Stimulated activated naive CD8-positive, alpha-beta T cell treated with anti-CD3 and anti-CD28 coated beads, Interleukin-15, amount 100 ng/mL, for 72 hours (primary cell): ENCODE results near the gene ICAM1.

ENCODE experiments used
- ATAC-seq: fragments of 150-1000 bp; cut with Tn5 transposase; 2 replicates; pipeline ENCODE4 v1.10.0; 2021; ENCODE audit warnings: mild to moderate bottlenecking, moderate library complexity
- DNase-seq, 2 donors: peaks; one replicate each; pipeline ENCODE4 v3.0.0; 2021 to 2022
- H3K27ac Mint-ChIP-seq, 2 donors: one replicate each; pipeline ENCODE4 v1.8.0; 2022; ENCODE audit warnings: mild to moderate bottlenecking in 2 of 2, mixed read lengths in 2 of 2, moderate library complexity in 2 of 2
- H3K27me3 Mint-ChIP-seq: one replicate; pipeline ENCODE4 v1.8.0; 2022; ENCODE audit warnings: mixed read lengths
- H3K4me1 Mint-ChIP-seq: one replicate; pipeline ENCODE4 v1.8.0; 2022; ENCODE audit warnings: mild to moderate bottlenecking, mixed read lengths
- H3K4me3 Mint-ChIP-seq, 2 donors: one replicate each; pipeline ENCODE4 v1.8.0; 2022; ENCODE audit warnings: mild to moderate bottlenecking in 2 of 2, mixed read lengths in 2 of 2, moderate library complexity in 1 of 2
- H3K9me3 Mint-ChIP-seq, 2 donors: one replicate each; pipeline ENCODE4 v1.8.0; 2022; ENCODE audit warnings: mixed read lengths in 2 of 2

The ICAM1 gene

DNA sequence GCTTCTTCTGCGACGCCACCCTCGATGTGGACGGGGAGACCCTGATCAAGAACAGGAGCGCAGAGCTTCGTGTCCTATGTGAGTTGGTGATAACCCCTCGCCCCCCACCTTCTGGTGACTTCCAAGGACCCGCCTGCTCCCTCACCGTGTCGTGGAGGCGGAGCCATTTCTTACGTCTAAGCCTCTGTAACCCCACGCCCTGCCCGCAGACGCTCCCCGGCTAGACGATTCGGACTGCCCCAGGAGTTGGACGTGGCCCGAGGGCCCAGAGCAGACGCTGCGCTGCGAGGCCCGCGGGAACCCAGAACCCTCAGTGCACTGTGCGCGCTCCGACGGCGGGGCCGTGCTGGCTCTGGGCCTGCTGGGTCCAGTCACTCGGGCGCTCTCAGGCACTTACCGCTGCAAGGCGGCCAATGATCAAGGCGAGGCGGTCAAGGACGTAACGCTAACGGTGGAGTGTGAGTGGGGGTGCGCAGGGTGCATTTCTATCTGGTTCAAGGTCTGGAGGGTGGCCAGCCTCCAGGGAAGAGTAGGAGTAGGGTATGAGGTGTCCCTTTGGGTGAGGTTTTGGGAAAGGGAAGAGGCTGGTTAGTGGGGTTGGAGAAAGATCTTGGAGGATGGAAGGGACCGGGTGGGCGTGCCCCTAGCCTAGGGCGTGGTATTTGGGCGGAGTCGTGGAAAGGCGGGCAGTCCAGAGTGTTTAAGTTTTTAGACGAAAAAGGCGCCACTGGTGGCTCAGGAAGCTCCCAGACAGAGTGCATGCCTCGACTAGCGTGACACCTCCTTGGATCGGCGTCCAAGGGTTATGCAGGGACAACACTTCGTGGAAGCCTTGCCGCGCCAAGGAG, 22.1 kb downstream of the ICAM1 start:
- peaks cover 76% of the 10 kb centered on the region for H3K27me3 Mint-ChIP-seq
- no peak for DNase-seq
- H3K27ac Mint-ChIP-seq: no peak overlapping the region
- H3K4me1 Mint-ChIP-seq: peaks cover 78% of the 10 kb centered on the region
- no peak for ATAC-seq
- H3K4me3 Mint-ChIP-seq: peak overlapping the region; percentile 71 to 85
- H3K9me3 Mint-ChIP-seq: no peaks in the 10 kb centered on the region

DNA sequence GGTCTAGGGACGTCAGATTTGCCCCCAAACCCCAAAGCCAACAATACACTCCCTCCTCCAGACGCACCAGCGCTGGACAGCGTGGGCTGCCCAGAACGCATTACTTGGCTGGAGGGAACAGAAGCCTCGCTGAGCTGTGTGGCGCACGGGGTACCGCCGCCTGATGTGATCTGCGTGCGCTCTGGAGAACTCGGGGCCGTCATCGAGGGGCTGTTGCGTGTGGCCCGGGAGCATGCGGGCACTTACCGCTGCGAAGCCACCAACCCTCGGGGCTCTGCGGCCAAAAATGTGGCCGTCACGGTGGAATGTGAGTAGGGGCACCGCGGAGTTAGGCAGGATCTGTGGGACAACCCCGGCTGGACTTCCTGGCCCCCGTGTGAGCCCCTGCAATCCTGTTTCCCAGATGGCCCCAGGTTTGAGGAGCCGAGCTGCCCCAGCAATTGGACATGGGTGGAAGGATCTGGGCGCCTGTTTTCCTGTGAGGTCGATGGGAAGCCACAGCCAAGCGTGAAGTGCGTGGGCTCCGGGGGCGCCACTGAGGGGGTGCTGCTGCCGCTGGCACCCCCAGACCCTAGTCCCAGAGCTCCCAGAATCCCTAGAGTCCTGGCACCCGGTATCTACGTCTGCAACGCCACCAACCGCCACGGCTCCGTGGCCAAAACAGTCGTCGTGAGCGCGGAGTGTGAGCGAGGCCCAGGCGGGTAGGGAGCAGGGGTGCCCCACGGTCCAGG, 22.9 kb downstream of the ICAM1 start:
- Mint-ChIP-seq H3K27ac (no peak overlapping the region), H3K9me3 (no peaks in the 10 kb centered on the region), H3K4me3 (peak overlapping the region in 1 of 2 donors; percentile 24), H3K4me1 (peaks cover 70% of the 10 kb centered on the region), H3K27me3 (peaks cover 68% of the 10 kb centered on the region)
- ATAC-seq: no peak
- DNase-seq: no peak

DNA sequence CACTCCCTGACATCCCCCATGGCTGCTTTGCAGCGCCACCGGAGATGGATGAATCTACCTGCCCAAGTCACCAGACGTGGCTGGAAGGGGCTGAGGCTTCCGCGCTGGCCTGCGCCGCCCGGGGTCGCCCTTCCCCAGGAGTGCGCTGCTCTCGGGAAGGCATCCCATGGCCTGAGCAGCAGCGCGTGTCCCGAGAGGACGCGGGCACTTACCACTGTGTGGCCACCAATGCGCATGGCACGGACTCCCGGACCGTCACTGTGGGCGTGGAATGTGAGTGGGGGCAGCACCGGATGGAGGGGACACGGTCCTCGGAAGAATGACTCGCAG, 23.4 kb downstream of the ICAM1 start:
- Mint-ChIP-seq H3K27me3 (peaks cover 65% of the 10 kb centered on the region), H3K9me3 (no peaks in the 10 kb centered on the region), H3K27ac (no peak overlapping the region), H3K4me1 (peaks cover 65% of the 10 kb centered on the region), H3K4me3 (peak overlapping the region; percentile 24 to 87)
- ATAC-seq: no peak
- peak in 1 of 2 donors; percentile 14 for DNase-seq

DNA sequence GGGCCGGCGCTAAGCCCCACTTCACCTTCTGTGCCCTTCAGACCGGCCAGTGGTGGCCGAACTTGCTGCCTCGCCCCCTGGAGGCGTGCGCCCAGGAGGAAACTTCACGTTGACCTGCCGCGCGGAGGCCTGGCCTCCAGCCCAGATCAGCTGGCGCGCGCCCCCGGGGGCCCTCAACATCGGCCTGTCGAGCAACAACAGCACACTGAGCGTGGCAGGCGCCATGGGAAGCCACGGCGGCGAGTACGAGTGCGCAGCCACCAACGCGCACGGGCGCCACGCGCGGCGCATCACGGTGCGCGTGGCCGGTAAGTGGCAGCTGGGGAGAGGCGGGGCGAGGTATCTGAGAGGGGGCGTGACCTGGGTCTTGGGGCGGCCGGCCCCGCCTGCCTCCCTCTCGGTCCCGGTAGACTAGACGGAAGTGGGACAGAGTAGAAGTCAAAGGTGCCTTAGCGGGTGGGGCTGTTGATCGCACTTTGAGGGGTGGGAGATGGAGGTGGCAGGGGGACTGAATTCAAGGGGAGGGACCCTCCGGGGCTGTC, 24.5 kb downstream of the ICAM1 start:
- peak overlapping the region in 1 of 2 donors; percentile 14 for H3K27ac Mint-ChIP-seq
- peaks cover 68% of the 10 kb centered on the region for H3K27me3 Mint-ChIP-seq
- peak overlapping the region; percentile 83 to 87 for H3K4me3 Mint-ChIP-seq
- peak; percentile 76 for ATAC-seq
- peak; percentile 55 to 63 for DNase-seq
- H3K9me3 Mint-ChIP-seq: no peaks in the 10 kb centered on the region
- H3K4me1 Mint-ChIP-seq: peaks cover 64% of the 10 kb centered on the region

DNA sequence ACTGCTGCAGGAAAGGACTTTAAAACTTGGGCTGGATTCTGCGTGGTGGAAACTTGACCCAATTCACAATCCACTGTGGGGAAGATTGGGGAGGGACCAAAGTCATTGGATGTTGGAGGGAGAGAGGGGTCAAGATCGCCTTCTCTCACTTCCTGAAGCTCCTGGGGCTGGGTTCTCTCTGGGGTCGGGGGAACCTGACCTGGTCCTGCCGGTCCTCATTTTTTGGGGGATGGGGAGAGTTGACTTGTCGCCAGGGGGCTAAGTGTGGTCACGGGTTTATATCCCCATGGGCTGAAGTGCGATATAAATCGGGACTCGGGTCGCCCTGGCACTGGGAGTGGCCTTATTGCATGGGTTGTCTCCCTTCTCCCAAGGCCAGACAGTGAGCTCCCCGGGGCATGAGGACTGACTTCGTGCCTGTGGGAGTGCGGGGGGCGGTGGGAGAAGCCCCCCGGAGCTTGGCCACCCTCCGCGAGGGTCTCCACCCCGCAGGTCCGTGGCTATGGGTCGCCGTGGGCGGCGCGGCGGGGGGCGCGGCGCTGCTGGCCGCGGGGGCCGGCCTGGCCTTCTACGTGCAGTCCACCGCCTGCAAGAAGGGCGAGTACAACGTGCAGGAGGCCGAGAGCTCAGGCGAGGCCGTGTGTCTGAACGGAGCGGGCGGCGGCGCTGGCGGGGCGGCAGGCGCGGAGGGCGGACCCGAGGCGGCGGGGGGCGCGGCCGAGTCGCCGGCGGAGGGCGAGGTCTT, 25.1 kb downstream of the ICAM1 start:
- peaks cover 57% of the 10 kb centered on the region for H3K4me1 Mint-ChIP-seq
- no peaks in the 10 kb centered on the region for H3K9me3 Mint-ChIP-seq
- H3K27me3 Mint-ChIP-seq: peaks cover 62% of the 10 kb centered on the region
- DNase-seq (no peak), ATAC-seq (no peak)
- peak overlapping the region in 1 of 2 donors; percentile 14 for H3K27ac Mint-ChIP-seq
- peak overlapping the region; percentile 83 to 87 for H3K4me3 Mint-ChIP-seq

DNA sequence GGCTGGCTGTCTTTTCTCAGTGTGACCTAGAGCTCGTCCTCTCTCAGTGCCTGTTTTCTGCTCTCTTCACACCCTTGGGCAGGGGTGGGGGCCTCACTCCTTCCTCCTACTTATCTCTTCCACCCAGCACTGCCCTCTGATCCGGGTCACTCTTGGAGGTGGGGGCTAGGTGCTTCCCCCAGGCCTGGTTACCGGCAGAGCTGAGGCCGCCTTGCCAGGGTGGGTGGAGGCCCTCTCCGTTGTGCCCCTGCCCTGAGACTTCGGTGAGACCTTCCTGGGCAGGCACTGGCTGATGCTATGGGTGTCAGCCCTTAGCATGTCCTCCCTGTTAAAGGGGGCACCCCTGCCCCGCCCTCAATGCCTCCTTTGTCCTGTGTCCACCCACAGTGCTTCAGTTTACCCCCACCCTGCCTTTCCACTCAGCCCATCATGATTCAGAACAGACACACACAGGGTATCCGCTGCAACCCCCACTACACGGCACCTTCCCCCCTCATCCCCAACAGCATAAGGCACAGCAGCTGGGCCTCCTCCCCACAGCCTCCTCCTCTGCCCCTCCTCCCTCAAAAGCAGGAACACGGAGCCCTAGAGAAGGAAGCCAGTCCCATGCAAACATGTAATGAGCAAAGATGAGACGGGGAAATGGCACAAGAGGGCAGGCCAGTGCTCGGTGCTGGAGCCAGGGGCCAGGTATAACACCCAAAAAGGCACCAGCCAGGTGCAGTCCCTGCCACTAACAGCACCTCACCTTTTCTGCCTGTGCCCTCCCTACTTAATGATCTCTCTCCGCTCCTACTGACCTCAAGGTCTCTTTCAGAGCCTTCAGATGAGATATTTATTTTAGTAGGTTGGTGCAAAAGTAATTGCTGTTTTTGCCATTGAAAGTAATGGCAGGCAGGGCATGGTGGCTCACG, 28.9 kb downstream of the ICAM1 start:
- Mint-ChIP-seq H3K27me3 (peaks cover 29% of the 10 kb centered on the region), H3K9me3 (no peaks in the 10 kb centered on the region), H3K4me3 (no peak overlapping the region), H3K27ac (no peak overlapping the region), H3K4me1 (peaks cover 31% of the 10 kb centered on the region)
- no peak for DNase-seq
- ATAC-seq: no peak

DNA sequence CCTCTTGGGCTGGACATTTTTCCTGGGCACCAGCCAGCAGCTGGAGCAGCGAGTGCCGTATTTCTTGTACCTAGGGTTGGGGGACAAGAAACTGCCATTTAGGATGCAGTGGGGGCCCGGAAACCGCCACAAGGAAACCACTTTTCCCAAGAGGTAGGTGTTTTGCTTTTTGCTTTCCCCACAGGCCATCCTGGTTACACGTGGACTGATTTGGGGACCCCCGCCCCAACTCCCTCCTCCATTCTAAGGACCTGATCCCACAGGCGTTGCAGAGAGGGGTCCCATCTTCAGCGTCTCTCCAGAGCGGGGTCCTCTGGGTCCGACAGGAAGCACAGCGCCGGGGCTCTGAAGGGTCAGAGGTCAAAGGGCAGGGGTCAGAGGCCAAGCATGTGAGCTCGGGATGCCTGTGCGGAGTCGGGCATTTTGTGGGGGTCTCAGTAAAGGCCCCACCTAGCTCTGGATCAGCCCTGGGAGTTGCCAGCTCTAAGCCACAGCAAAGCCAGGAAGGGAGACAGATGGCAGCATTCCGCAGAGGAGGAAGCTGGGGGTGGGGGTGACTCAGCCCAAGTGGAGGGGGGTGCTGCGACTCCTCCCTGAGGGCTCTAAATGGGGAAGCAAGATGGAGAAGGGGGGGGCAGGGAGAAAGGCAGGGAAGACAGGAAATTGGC, 34.4 kb downstream of the ICAM1 start:
- H3K9me3 Mint-ChIP-seq: no peaks in the 10 kb centered on the region
- peaks cover 5% of the 10 kb centered on the region for H3K27me3 Mint-ChIP-seq
- H3K27ac Mint-ChIP-seq: no peak overlapping the region
- H3K4me1 Mint-ChIP-seq: peaks cover 18% of the 10 kb centered on the region
- ATAC-seq (no peak), DNase-seq (no peak)
- H3K4me3 Mint-ChIP-seq: no peak overlapping the region

DNA sequence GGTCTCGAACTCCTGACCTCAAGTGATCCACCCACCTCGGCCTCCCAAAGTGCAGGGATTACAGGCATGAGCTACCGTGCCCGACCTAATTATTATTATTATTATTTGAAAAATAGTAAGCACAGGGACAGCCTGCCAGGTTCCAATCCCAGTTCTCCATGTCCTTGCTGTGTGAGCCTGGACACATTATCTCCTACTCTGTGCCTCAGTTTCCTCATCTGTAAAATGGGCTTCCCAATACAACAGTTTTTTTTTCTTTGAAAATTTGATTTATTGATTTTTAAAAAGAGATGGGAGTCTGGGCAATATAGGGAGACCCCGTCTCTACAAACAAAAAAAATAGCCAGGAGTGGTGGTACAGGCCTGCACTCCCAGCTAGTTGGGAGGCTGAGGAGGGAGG, 35.4 kb downstream of the ICAM1 start:
- H3K9me3 Mint-ChIP-seq: no peaks in the 10 kb centered on the region
- peaks cover 18% of the 10 kb centered on the region for H3K4me1 Mint-ChIP-seq
- ATAC-seq (no peak), DNase-seq (no peak)
- H3K4me3 Mint-ChIP-seq: no peak overlapping the region
- no peak overlapping the region for H3K27ac Mint-ChIP-seq
- peaks cover 5% of the 10 kb centered on the region for H3K27me3 Mint-ChIP-seq

DNA sequence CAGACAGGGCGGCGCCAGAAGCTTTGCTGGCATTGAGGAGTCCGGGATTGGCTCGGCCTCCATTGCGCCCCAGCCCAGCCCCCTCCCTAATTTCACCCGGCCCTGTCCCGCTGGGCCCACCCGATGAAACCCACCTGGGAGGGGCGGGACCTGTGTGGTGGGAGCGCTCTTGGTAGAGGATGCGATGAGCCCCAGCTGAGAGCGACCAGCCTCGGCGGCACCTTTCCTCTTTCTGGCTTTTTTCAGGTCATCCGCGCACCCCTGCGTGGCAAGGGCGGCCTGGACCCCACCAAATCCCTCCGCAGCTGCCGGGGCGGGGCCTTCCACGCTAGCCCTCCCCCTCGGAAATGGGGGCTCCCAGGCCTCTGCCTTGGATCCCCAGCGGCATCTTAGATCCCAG, 38.5 kb downstream of the ICAM1 start, which contains the start of gene ZGLP1:
ZGLP1 (minus strand) TSS at position 393 of the 400 bp plus-strand sequence.
- Mint-ChIP-seq H3K9me3 (no peaks in the 10 kb centered on the region), H3K4me3 (no peak within 1 kb of the TSS)

DNA sequence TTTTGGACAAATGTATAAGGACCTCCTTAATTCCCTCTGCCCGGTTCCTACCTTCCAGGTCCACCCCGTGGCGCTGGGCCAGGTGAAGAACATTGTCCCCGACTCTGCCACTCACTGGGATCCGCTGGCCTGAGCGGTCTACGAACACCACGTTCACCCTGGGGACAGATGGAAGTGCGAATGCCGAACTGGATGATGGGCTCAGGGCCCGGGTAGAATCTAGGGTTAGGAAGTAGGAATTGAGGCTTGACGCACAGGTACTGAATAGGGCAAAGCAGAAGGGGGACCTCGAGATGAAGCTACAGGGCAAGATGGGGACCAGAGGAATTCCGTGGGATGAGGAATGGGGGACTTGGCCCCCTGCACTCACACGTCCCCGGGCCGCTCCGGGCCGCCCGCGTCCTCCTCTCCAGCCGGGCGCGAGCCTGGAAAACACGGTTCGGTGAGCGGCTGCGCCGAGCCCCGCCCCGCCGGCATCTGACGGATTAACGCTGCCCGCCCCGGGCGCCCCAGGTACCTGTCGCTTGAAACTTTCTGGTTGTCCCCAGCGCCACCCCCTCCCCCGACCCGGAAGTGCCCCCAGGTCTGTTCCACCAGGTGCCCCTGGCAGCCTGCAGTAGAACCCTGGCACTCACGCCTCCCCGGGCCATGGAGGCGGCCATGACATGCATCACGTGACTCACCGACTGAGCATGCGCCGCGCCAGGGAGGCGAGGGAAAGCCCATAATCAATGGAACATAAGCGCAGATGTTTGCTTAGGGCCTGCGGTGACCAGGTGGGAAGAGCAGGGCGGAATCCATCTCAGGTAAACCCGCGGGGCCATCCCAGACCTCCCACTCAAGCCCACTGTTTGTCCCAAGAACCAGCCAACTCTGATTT, 44.7 kb downstream of the ICAM1 start, which contains the start of gene FDX2:
FDX2 (minus strand) TSS at position 681 of the 880 bp plus-strand sequence; CDS start at position 662, 19 bp downstream.
- peak within 1 kb of the TSS; percentile 94 to 98 for H3K27ac Mint-ChIP-seq
- no peaks in the 10 kb centered on the region for H3K9me3 Mint-ChIP-seq

More for the DNA sequence above, 38.5 kb downstream of the ICAM1 start, which contains the start of gene ZGLP1:
- H3K27ac Mint-ChIP-seq: no peak within 1 kb of the TSS
- H3K4me1 Mint-ChIP-seq: peaks cover 13% of the 10 kb centered on the region
- no peaks in the 10 kb centered on the region for H3K27me3 Mint-ChIP-seq
- DNase-seq (no peak), ATAC-seq (no peak)

DNA sequence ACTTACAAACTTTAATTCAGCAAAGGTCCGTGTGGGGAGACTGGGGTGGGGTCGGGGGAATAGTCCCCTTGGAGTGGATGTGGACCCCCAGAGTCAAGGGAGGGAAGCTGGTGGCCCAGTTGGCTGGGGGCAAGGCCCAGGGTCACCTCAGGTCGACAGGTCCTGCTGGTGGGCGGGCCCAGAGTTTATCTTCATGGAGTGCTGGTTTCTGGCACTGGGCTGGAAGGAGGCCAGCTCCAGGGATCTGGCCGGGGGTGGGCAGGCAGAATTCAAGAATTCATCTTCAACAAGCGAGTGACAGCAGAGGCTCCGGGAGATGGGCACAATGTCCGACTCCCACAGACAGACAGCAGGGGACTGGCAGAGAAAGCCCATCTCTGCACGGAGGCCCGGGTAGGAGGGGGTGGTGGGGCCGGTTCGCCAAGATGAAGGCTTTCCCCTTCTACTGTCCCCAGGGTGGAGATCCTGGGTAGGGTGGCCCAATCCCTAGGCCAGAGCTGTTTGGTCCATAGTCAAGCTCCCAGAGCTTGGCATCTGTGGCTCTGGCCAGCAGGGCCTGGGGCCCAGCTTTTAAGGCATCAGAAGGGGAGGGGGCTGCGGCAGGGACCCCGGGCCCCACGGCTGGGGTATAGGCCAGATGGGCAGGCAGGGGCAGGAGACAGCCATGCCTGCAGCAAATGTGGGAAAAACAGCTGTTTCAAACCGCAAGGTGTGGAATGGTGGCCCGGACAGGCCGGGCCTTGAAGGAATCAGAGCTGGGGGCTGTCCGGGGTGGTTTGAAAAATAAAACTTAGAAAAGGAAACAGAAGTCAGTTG, 45.5 kb downstream of the ICAM1 start:
- Mint-ChIP-seq H3K4me3 (peak overlapping the region; percentile 92 to 97), H3K9me3 (no peaks in the 10 kb centered on the region), H3K27ac (peak overlapping the region; percentile 93 to 98), H3K27me3 (no peaks in the 10 kb centered on the region), H3K4me1 (peaks cover 29% of the 10 kb centered on the region)
- DNase-seq (no peak), ATAC-seq (peak; percentile 21)

More for the DNA sequence above, 44.7 kb downstream of the ICAM1 start, which contains the start of gene FDX2:
- peaks cover 29% of the 10 kb centered on the region for H3K4me1 Mint-ChIP-seq
- ATAC-seq: peak; percentile 89
- H3K27me3 Mint-ChIP-seq: no peaks in the 10 kb centered on the region
- DNase-seq: peak; percentile 82 to 90
- peak within 1 kb of the TSS; percentile 92 to 97 for H3K4me3 Mint-ChIP-seq

DNA sequence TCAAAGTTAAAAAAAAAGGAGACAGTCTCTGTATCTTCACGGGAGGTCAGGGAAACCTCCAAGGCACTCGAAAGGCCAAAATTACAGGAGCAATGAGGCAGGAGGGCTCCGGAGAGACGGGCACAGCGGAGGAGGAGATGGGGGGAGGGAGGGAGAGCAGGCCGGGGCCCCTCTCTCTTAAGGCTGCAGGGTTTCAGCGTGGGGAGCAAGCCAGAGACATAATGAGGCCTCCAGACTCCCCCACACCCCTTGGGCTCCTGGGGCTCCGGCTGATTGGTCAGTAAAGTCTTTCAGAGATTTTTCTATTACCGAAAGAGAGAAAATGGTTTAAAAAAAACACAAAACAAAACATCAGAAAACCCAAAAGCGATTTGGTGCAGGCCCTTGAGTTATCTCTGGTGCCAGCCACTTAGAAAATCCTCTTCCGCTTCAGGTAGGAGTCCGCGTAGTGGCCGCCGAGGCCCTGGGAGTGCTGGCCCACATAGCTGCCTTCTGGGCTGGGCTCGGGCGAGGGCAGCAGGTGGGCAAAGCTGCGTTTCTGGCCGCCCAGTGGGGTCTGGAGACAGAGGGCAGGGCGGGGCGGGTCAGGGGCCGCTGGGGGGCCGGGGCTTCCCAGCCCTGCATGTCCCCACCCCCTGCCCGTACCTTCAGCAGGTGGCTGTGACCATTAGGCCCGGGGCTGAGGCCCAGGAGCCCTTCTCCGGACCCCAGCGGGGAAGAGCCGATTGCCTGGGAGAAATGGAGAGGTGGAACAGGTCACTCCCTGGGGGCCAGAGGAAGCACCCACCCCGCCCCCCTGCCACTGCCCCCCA, 46.3 kb downstream of the ICAM1 start:
- no peaks in the 10 kb centered on the region for H3K9me3 Mint-ChIP-seq
- no peak for DNase-seq
- no peak overlapping the region for H3K27ac Mint-ChIP-seq
- peaks cover 29% of the 10 kb centered on the region for H3K4me1 Mint-ChIP-seq
- no peak overlapping the region for H3K4me3 Mint-ChIP-seq
- ATAC-seq: no peak
- no peaks in the 10 kb centered on the region for H3K27me3 Mint-ChIP-seq
